ENCODE data around the gene DPYSL3.
A peak's percentile ranks its signal among the peaks of the same experiment; 100 is the strongest.

The DPYSL3 gene

DNA sequence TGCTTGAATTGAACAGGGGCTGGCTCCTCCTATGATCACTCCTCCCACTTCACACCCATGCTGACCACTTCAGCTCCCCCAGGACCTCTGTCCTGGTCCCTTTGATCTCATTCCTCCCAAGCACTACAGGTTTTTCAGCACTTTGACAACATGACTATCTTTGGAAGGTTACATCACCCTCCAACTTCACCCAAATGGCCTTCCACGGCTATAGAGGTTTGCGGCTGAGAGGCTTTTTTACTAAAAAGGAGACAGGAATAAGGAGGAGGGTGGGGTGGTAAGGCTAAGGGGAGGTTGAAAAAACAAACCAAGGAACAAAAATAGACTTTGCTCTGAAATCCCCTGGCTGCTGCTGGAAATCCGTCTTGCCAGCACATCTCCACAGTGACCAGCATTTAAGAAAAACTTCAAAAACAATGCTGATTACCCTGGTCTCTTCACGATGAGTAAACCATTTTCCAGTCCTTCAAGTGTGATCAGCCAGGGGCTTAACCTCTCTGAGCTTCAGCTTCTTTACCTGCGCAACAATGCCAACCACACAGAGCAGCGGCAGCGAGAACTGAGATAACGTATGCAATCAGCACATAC is 102.7 kb downstream of the DPYSL3 start:
- DNase-seq (ENCODE audit: low read depth in 1 of 2, low spot score in 1 of 2) = no peak
- no peak overlapping the region for H3K27ac ChIP-seq (replicated peaks)
- H3K27me3 ChIP-seq (ENCODE audit: insufficient read depth, poor library complexity, severe bottlenecking) = no peaks in the 10 kb centered on the region
- no peak for TF ChIP-seq CTCF (IDR thresholded peaks at IDR 0.05; ENCODE audit: insufficient read depth, low read length)
- no peak for TF ChIP-seq GABPA (IDR thresholded peaks at IDR 0.05; ENCODE audit: low read depth)
- TF ChIP-seq SPI1 (IDR thresholded peaks at IDR 0.05; ENCODE audit: borderline replicate concordance, low read depth) = no peak
- TF ChIP-seq, protein P1, sequence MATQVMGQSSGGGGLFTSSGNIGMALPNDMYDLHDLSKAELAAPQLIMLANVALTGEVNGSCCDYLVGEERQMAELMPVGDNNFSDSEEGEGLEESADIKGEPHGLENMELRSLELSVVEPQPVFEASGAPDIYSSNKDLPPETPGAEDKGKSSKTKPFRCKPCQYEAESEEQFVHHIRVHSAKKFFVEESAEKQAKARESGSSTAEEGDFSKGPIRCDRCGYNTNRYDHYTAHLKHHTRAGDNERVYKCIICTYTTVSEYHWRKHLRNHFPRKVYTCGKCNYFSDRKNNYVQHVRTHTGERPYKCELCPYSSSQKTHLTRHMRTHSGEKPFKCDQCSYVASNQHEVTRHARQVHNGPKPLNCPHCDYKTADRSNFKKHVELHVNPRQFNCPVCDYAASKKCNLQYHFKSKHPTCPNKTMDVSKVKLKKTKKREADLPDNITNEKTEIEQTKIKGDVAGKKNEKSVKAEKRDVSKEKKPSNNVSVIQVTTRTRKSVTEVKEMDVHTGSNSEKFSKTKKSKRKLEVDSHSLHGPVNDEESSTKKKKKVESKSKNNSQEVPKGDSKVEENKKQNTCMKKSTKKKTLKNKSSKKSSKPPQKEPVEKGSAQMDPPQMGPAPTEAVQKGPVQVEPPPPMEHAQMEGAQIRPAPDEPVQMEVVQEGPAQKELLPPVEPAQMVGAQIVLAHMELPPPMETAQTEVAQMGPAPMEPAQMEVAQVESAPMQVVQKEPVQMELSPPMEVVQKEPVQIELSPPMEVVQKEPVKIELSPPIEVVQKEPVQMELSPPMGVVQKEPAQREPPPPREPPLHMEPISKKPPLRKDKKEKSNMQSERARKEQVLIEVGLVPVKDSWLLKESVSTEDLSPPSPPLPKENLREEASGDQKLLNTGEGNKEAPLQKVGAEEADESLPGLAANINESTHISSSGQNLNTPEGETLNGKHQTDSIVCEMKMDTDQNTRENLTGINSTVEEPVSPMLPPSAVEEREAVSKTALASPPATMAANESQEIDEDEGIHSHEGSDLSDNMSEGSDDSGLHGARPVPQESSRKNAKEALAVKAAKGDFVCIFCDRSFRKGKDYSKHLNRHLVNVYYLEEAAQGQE (IDR thresholded peaks at IDR 0.05; ENCODE audit: insufficient replicate concordance, low read depth) = no peak
- TF ChIP-seq POLR2AphosphoS5 (IDR thresholded peaks at IDR 0.05; ENCODE audit: low read depth) = no peak
- no peak overlapping the region for H3K4me3 ChIP-seq (replicated peaks; ENCODE audit: insufficient read depth, low read length)

DNA sequence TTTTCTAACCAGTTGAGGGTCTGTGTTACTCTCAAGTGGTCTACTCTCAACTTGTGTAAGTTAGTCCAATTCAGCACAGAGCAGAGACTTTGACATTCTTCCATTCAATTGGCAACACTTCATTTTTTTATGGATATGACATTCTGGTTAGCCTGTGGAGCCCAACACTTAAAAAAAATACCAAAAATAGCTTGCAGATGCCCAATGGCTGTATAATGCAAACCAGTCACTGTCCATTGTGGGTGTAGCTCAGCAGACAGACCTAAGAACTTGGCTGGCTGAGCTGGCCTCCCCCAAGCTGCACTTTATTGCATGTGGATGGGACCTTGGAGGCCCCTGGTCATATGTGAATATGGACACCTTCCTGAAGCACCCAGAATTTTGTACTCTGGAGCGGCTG is 103.2 kb downstream of the DPYSL3 start:
- TF ChIP-seq POLR2AphosphoS5 (IDR thresholded peaks at IDR 0.05; ENCODE audit: low read depth) = no peak
- TF ChIP-seq GABPA (IDR thresholded peaks at IDR 0.05; ENCODE audit: low read depth) = no peak
- no peak for TF ChIP-seq SPI1 (IDR thresholded peaks at IDR 0.05; ENCODE audit: borderline replicate concordance, low read depth)
- no peak for TF ChIP-seq CTCF (IDR thresholded peaks at IDR 0.05; ENCODE audit: insufficient read depth, low read length)
- TF ChIP-seq, protein P1 (IDR thresholded peaks at IDR 0.05; ENCODE audit: insufficient replicate concordance, low read depth) = no peak
- Histone ChIP-seq H3K27me3 (ENCODE audit: insufficient read depth, poor library complexity, severe bottlenecking) (no peaks in the 10 kb centered on the region), H3K27ac (replicated peaks) (no peak overlapping the region), H3K4me3 (replicated peaks; ENCODE audit: insufficient read depth, low read length) (no peak overlapping the region)
- no peak for DNase-seq (ENCODE audit: low read depth in 1 of 2, low spot score in 1 of 2)

DNA sequence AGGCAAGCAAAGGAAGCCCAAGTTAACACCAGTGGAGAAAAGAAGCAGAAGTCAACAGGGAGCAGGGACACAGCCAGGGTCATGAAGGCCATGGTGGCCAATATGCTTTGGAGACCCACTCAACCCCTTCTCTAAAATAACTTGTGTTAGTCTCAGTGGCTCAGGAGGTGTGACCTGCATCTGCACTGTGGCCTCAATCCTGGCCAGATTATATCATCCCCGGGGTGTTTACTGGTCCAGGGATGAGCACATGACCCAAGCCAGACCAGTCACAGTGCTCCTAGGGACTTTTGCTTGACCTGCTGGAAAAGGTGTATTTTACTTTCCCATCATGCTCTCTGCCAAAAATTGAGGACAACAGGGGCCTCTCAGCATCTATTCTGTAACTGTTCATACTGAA is 105.2 kb downstream of the DPYSL3 start:
- TF ChIP-seq GABPA (IDR thresholded peaks at IDR 0.05; ENCODE audit: low read depth) (no peak), CTCF (IDR thresholded peaks at IDR 0.05; ENCODE audit: insufficient read depth, low read length) (no peak)
- DNase-seq (ENCODE audit: low read depth in 1 of 2, low spot score in 1 of 2) = no peak
- Histone ChIP-seq H3K27ac (replicated peaks) (peak overlapping the region; percentile 41), H3K27me3 (ENCODE audit: insufficient read depth, poor library complexity, severe bottlenecking) (no peaks in the 10 kb centered on the region), H3K4me3 (replicated peaks; ENCODE audit: insufficient read depth, low read length) (no peak overlapping the region)
